ENCODE results near the gene MSI2. TPM values are rescaled to one million over a fixed set of nuclear protein-coding genes. Genes with fewer than 3 reads are reported as not detected.

Gene MSI2
- total RNA-seq, 1 donor from 2014 or later, result 21.1 TPM

DNA sequence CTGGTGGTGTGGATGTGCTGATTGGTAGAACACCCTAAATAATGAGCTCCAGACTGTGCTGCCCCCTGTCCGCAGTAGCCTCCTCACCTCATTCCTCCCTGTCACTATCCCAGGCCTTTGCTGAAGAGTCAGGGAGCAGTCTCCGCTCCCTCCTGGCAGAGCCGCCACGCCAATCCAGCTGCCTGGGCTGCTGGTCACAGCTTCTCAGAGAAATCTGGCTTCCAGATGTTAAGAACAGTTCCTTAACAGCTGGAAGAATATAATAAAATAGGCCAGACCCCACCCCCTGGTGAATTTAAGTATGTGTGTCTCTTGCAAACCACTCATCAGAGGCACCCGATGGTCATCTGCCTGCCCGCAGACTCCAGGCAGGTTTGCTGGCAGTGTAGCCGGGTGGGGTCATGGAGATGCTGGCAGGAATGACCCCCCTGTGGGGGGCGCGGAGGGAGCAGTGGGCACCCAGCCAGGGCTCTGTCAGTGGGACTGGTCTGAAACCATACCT is 327.8 kb downstream of the MSI2 start:
- no peaks in the 10 kb centered on the region for H3K27me3 ChIP-seq (ENCODE audit: control insufficient read depth, insufficient read depth, low read length)
- TF ChIP-seq, protein P1, sequence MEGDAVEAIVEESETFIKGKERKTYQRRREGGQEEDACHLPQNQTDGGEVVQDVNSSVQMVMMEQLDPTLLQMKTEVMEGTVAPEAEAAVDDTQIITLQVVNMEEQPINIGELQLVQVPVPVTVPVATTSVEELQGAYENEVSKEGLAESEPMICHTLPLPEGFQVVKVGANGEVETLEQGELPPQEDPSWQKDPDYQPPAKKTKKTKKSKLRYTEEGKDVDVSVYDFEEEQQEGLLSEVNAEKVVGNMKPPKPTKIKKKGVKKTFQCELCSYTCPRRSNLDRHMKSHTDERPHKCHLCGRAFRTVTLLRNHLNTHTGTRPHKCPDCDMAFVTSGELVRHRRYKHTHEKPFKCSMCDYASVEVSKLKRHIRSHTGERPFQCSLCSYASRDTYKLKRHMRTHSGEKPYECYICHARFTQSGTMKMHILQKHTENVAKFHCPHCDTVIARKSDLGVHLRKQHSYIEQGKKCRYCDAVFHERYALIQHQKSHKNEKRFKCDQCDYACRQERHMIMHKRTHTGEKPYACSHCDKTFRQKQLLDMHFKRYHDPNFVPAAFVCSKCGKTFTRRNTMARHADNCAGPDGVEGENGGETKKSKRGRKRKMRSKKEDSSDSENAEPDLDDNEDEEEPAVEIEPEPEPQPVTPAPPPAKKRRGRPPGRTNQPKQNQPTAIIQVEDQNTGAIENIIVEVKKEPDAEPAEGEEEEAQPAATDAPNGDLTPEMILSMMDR (IDR thresholded peaks at IDR 0.05; ENCODE audit: insufficient read depth, low read length, severe bottlenecking), result no peak
- FAIRE-seq, result no peak
- no peak overlapping the region for H3K4me3 ChIP-seq (ENCODE audit: low read depth, low read length)
- no peaks in the 10 kb centered on the region for H3K36me3 ChIP-seq (ENCODE audit: control insufficient read depth, insufficient read depth, low read length)
- DNase-seq (ENCODE audit: low read depth), result no peak

GRCh38 chr17:57585341-57586195 is 329.2 kb downstream of the MSI2 start:
- no peak overlapping the region for H3K4me3 ChIP-seq (ENCODE audit: low read depth, low read length)
- FAIRE-seq, result peak; percentile 70
- H3K27me3 ChIP-seq (ENCODE audit: control insufficient read depth, insufficient read depth, low read length), result no peaks in the 10 kb centered on the region
- TF ChIP-seq, protein P1 (IDR thresholded peaks at IDR 0.05; ENCODE audit: insufficient read depth, low read length, severe bottlenecking), result no peak
- H3K36me3 ChIP-seq (ENCODE audit: control insufficient read depth, insufficient read depth, low read length), result no peaks in the 10 kb centered on the region
- no peak for DNase-seq (ENCODE audit: low read depth)

DNA sequence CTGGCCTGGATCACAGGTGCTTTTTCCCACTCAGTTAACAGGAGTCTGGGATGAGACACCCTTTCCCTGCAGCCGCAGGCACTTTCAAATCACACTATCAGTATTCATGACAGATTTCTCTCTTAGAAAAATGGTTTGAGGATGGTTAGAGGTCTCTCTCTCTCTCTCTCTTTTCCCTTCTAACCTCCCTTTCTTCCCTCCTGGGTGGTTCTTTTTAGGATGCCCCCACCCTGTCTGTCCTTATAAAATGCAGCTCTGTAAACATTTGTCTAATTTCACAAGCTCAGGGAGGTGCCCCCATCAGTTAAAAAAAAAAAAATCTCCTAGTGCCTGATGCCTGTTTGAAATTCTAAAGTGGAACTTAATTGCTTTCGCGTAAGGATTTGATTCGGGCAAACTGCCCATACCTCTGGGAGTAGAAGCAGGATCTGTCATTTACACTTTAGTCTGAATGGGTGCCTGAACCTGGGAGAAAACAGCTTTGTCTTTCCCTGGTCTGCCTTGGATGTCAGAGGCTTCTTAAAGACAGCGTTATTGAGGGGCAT is 329.9 kb downstream of the MSI2 start:
- TF ChIP-seq, protein P1 (IDR thresholded peaks at IDR 0.05; ENCODE audit: insufficient read depth, low read length, severe bottlenecking), result no peak
- FAIRE-seq (no peak), DNase-seq (ENCODE audit: low read depth) (no peak)
- Histone ChIP-seq H3K4me3 (ENCODE audit: low read depth, low read length) (no peak overlapping the region), H3K27me3 (ENCODE audit: control insufficient read depth, insufficient read depth, low read length) (no peaks in the 10 kb centered on the region), H3K36me3 (ENCODE audit: control insufficient read depth, insufficient read depth, low read length) (no peaks in the 10 kb centered on the region)

- no peak for FAIRE-seq
- Histone ChIP-seq H3K36me3 (ENCODE audit: control insufficient read depth, insufficient read depth, low read length) (no peaks in the 10 kb centered on the region), H3K27me3 (ENCODE audit: control insufficient read depth, insufficient read depth, low read length) (no peaks in the 10 kb centered on the region), H3K4me3 (ENCODE audit: low read depth, low read length) (no peak overlapping the region)
- TF ChIP-seq, protein P1 (IDR thresholded peaks at IDR 0.05; ENCODE audit: insufficient read depth, low read length, severe bottlenecking), result no peak
- DNase-seq (ENCODE audit: low read depth), result no peak
These were observed 330.4 kb downstream of the MSI2 start for GRCh38 chr17:57586742-57587141.

DNA sequence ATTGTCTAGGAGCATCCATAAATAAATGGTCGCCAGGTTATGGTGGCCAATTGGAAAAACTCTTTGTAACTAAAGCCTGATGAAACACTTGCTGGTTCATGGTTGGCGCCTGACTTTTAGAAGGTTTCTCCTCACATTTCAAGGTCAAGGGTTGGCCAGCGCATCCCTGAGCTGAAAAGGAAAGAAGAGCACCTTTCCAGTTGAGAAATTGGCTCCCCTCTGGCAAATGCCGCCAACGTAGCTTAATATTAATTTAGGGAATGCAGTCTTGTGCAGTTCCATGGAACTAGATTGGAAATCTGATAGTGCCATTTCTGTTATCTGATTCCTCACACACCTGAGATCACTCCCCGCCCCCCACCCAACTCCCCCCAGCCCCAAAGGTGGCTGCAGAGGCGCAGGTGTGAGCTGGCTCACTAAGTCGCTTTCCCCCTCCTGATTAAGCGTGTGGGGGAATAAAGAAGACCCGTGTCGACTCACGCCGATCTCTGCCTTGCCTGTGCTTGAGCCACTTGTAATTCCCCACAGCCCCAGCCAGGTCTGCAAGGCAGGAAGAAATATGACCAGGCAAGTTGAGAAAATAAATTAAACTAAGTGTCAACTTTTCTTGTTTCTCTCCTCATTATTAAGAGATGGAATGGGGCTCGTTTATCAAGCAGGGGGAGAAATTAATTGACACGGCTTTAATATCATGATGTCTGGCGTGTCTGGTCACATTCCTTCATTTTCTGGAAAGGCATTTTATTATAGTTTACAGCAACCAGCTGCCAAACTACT is 331.1 kb downstream of the MSI2 start:
- DNase-seq (ENCODE audit: low read depth) (no peak), FAIRE-seq (no peak)
- Histone ChIP-seq H3K36me3 (ENCODE audit: control insufficient read depth, insufficient read depth, low read length) (no peaks in the 10 kb centered on the region), H3K4me3 (ENCODE audit: low read depth, low read length) (no peak overlapping the region), H3K27me3 (ENCODE audit: control insufficient read depth, insufficient read depth, low read length) (no peaks in the 10 kb centered on the region)
- TF ChIP-seq, protein P1 (IDR thresholded peaks at IDR 0.05; ENCODE audit: insufficient read depth, low read length, severe bottlenecking), result no peak

Data from bronchial epithelial cell (primary cell).